HG03064 (cell line): ENCODE results near the gene CLEC7A.
A peak's percentile ranks its signal among the peaks of the same experiment; 100 is the strongest.

Experiments
- ATAC-seq: cut with Tn5 transposase; IDR thresholded peaks from one replicate; pipeline ENCODE4 v1.9.1; 2021; ENCODE audit warnings: low read depth; ENCODE audit not compliant: unreplicated experiment

Gene CLEC7A

GRCh38 chr12:10130042-10130441 lies at the start of gene CLEC7A:
CLEC7A (minus strand) TSS chr12:10130199; CDS start chr12:10130082, 117 bp downstream.
- ATAC-seq: peak; percentile 71

GRCh38 chr12:10179776-10180181 lies 49.8 kb upstream of the CLEC7A start:
- ATAC-seq: no peak

GRCh38 chr12:10178821-10179220 lies 48.8 kb upstream of the CLEC7A start, which contains the start of gene TMEM52B:
TMEM52B (plus strand) TSS chr12:10179032; CDS start chr12:10179575, 543 bp downstream.
- ATAC-seq: no peak

- ATAC-seq: no peak
Observed at GRCh38 chr12:10175846-10176636, 46.0 kb upstream of the CLEC7A start.

DNA sequence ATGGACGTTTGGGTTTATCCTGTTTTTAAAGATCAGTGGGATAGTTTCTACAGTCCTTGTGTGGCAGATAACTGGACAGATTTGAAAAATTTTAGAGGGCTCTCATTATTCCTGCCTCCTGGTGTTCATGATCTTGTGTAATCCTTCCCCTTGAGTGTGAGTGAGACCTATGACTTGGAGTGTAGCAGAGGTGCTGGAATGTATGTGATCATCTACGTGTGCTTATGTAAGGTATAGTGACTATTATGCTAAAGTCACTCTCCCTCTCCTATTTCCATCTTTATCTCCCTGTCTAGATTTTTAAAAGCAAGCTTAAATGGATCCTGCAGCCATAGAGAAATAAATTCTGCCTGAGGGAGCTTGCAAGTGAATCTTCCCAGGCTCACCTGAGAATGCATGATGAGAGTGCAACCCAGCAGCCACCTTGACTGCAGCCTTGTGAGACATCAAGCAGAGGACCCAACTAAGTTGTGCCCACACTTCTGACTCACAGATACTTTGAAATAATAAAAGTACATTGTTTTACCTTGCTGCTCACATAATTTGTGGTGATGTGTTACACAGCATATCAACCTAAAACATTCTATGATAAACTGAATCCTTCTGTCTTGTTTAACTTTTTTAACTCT lies 45.1 kb upstream of the CLEC7A start:
- no peak for ATAC-seq

- ATAC-seq: no peak
Observed at GRCh38 chr12:10171973-10172728, 42.2 kb upstream of the CLEC7A start, which contains the start of gene OLR1. OLR1 (minus strand) TSS chr12:10172132; CDS start chr12:10172077, 55 bp downstream.

- no peak for ATAC-seq
Observed at GRCh38 chr12:10170216-10170615, 40.2 kb upstream of the CLEC7A start.

GRCh38 chr12:10169104-10169503 lies 39.1 kb upstream of the CLEC7A start:
- no peak for ATAC-seq

GRCh38 chr12:10167599-10167998 lies 37.6 kb upstream of the CLEC7A start:
- no peak for ATAC-seq

GRCh38 chr12:10165421-10165820 lies 35.4 kb upstream of the CLEC7A start:
- ATAC-seq: no peak

DNA sequence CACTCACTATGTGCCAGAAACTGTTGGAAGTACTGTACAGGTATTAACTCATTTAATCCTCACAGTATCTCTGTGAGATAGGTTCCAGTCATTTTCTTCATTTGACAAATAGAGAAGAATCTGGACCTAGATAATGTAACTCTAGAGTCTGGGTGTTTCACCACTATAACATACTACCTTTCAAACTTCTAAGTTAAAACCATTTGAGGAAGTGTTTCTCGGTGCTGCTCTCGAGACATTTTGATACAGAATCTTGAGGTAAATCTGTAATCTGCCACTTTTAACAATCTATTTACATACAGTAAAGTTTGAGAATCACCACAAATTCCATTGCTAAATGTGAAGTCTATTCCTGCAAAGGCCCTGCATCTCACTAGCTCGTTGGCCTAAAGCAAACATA lies 33.1 kb upstream of the CLEC7A start:
- ATAC-seq: no peak

DNA sequence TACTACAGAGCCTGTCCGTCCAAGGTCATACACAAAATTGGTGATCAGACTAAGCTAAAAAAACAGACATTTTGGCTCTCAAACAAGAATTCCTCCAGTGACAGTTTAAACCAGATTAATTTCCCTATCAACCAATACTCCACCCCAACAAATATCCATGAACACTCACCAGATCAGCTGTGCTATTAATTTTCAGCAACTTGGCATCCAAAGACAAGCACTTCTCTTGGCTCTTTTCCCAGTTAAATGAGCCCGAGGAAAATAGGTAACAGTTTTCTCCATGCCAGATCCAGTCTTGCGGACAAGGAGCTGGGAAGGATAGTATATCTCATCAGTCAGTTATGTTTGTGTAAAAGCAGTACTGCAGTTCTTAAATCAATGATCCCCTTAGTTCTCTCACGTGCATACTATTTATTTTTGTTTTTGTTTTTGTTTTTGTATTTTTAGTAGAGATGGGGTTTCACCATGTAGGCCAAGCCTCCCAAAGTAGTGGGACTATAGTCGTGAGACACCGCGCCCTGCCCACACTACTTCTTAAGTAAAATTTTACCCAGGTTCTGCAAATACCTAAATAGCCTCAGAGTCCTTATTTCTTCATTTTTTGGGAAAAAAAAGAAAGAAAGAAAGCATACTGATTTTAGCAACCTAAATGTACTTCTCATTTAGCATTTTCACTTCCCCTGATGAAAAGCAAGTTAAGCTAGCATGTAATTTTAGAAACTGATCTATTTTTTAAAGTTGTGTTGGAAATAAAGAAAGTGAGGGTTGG lies 30.8 kb upstream of the CLEC7A start:
- ATAC-seq: no peak

- ATAC-seq: no peak
Observed at GRCh38 chr12:10159280-10159679, 29.3 kb upstream of the CLEC7A start.

- ATAC-seq: no peak
Observed at GRCh38 chr12:10158406-10158805, 28.4 kb upstream of the CLEC7A start.

DNA sequence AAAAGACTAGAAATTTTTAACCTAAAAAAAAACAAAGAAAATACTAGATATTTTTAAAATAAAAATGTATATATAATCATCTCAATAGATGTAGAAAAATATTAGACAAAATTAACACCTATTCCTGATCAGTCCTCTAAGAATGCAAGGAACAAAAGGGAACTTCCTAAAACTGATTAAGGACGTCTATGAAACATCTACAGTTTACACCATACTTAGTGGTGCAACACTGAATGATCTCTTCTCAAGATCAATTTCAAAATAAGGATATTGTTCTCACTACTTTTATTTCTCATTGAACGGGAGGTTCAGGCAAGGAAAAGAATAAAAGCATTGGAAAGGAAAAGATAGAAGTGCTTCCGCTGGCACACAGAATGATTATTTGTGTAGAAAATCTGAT lies 26.0 kb upstream of the CLEC7A start:
- no peak for ATAC-seq

GRCh38 chr12:10154145-10154496 lies 24.1 kb upstream of the CLEC7A start:
- ATAC-seq: no peak

GRCh38 chr12:10153271-10154144 lies 23.5 kb upstream of the CLEC7A start:
- ATAC-seq: peak; percentile 48

- no peak for ATAC-seq
Observed at GRCh38 chr12:10151621-10152020, 21.6 kb upstream of the CLEC7A start.

- ATAC-seq: peak; percentile 74
Observed at GRCh38 chr12:10147714-10148403, 17.9 kb upstream of the CLEC7A start.
